GM20000 (cell line): Measurements from ENCODE around the gene ST6GAL2.

Source experiments
- DNase-seq: peaks from one replicate; pipeline ENCODE4 v3.0.0; 2012; ENCODE audit warnings: low spot score
- CTCF ChIP-seq: IDR thresholded peaks from 2 replicates; pipeline ENCODE4 v1.5.1; 2012; ENCODE audit warnings: mild to moderate bottlenecking, control low read depth; ENCODE audit errors: extremely low read depth, missing control alignments

Gene ST6GAL2

GRCh38 chr2:106800180-106800579 is 85.8 kb downstream of the ST6GAL2 start:
- no peak for DNase-seq
- TF ChIP-seq CTCF = no peak

- no peak for TF ChIP-seq CTCF
- DNase-seq = no peak
Observed at GRCh38 chr2:106798826-106799552, 87.0 kb downstream of the ST6GAL2 start.

GRCh38 chr2:106797494-106797893 is 88.5 kb downstream of the ST6GAL2 start:
- no peak for DNase-seq
- TF ChIP-seq CTCF = no peak

- no peak for TF ChIP-seq CTCF
- no peak for DNase-seq
Observed at GRCh38 chr2:106792671-106793070, 93.3 kb downstream of the ST6GAL2 start.

GRCh38 chr2:106789185-106789584 is 96.8 kb downstream of the ST6GAL2 start:
- DNase-seq = no peak

GRCh38 chr2:106782681-106783080 is 103.3 kb downstream of the ST6GAL2 start:
- no peak for TF ChIP-seq CTCF
- no peak for DNase-seq

More at GRCh38 chr2:106789185-106789584, 96.8 kb downstream of the ST6GAL2 start:
- TF ChIP-seq CTCF = no peak

GRCh38 chr2:106781196-106781595 is 104.8 kb downstream of the ST6GAL2 start:
- no peak for DNase-seq
- no peak for TF ChIP-seq CTCF
